Measurements from ENCODE around the gene KIF18A. TPM values are rescaled to one million over a fixed set of nuclear protein-coding genes. Genes with fewer than 3 reads are reported as not detected.

Gene KIF18A
- total and polyA plus RNA-seq, 9 of the 15 experiments (the other 6 are each of a cell fraction or from before 2014, with no cell fraction given): 15.1 to 36.1 (median 24.3) TPM

DNA sequence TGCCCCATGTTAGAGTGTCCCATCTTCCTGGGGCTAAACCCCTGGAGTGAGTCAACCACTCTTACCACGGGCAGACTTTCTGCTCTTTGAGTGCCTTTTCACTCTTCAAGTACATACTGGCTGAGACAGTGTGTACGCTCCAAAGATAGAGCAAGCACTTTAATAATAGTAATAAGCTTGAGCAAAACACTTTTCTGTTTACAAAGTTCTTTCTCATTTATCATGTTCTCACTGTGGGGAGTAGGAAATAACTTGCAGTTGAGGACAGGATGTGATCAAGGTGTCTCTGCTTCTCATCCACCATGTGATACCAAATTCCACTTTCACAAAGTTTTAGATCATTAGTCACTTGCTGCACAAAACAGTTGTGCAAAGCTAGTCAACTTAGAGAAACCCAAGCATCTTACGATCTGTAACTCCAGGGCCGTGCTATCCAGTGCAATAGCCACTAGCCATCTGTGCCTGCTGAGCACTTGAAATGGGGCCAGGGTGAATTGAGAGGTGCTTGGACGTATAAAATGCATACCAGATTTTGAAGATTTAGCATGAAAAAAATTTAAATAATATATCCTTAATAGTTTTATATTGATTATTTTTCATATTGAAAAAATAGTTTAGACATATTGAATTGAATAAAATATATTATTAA, 135.3 kb downstream of the KIF18A start (continued):
- TF ChIP-seq NR2C1 (IDR thresholded peaks at IDR 0.05) (no peak), NR2C1 (tag; IDR thresholded peaks at IDR 0.05) (no peak), ZNF133 (CRISPR knock-in tag; IDR thresholded peaks at IDR 0.05) (no peak), ASH1L (IDR thresholded peaks at IDR 0.05; ENCODE audit: borderline replicate concordance, low read depth, partially characterized antibody) (no peak), MEIS2 (IDR thresholded peaks at IDR 0.05; ENCODE audit: partially characterized antibody) (no peak)

DNA sequence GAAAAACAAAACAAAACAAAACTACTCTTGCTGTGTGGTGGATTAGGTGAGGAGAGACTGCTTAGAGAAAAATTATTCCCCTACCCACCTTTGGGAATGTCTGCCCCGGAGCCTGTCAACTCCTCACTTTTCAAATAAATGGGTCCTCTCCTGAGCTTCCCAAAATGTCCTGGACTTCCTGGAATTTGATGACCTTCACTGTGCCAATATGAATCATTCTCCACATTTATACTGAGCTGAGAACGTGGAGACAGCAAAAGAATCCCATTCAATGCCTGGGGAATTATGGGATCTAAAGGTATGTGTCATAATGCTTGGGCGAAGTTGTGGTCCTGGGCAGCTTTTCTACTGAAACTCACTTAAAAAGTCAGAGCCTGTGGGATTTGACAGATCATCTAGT, 136.8 kb downstream of the KIF18A start:
- no peaks in the 10 kb centered on the region for H3K27me3 ChIP-seq (ENCODE audit: control insufficient read depth in 2 of 2, insufficient read depth in 2 of 2, low read length in 2 of 2)
- H3K9me1 ChIP-seq (ENCODE audit: control insufficient read depth, insufficient read depth, low read length): no peaks in the 10 kb centered on the region
- intact Hi-C loops (cut with micrococcal nuclease): no loop called here
- in situ Hi-C loops (cut with MboI): no loop called here
- H3K36me3 ChIP-seq (ENCODE audit: control insufficient read depth, insufficient read depth, low read length): no peaks in the 10 kb centered on the region
- FAIRE-seq (no peak), ATAC-seq (no peak), DNase-seq (ENCODE audit: extremely low read depth in 1 of 4, low spot score in 3 of 4) (no peak)
- no peak overlapping the region for H3K4me3 ChIP-seq
- H3K4me1 ChIP-seq (replicated peaks in 1 of 2; ENCODE audit: control insufficient read depth in 2 of 2, insufficient read depth in 2 of 2, low read length in 2 of 2): no peaks in the 10 kb centered on the region
- H3K79me2 ChIP-seq (ENCODE audit: control insufficient read depth, insufficient read depth, low read length): no peaks in the 10 kb centered on the region
- no peak overlapping the region for H3K4me2 ChIP-seq (ENCODE audit: insufficient read depth, low read length)
- 3% methylated on average over 3 of the region's 3 CpGs for WGBS (ENCODE audit: insufficient coverage, low coverage, missing lambda C conversion rate)
- H2AFZ ChIP-seq (ENCODE audit: low read depth, low read length): no peak overlapping the region
- no peak overlapping the region for H3K9ac ChIP-seq (ENCODE audit: insufficient read depth in 1 of 2, low read depth in 2 of 2, low read length in 2 of 2)
- H3K9me3 ChIP-seq (replicated peaks; ENCODE audit: control insufficient read depth, insufficient read depth, low read depth, low read length): no peaks in the 10 kb centered on the region
- CTCF ChIA-PET (ENCODE audit: low intra/inter-chr PET ratio): no interaction called here
- no TSS peak for BruUV-seq (replicated peaks)
- no peaks in the 10 kb centered on the region for H4K20me1 ChIP-seq (replicated peaks; ENCODE audit: control insufficient read depth, insufficient read depth, low read length)
- POLR2A ChIA-PET: interaction anchor here (0.6 kb wide), 1 partner anchor 395 kb away, joined by 3 read pairs; no protein-coding TSS in a partner anchor
- no peak overlapping the region for H3K27ac ChIP-seq (ENCODE audit: extremely low read depth, low read depth, low read length)
- TF ChIP-seq TSC22D4 (tag; IDR thresholded peaks at IDR 0.05): no peak
- TF ChIP-seq EP300 (IDR thresholded peaks at IDR 0.05; ENCODE audit: low read length): no peak
- TF ChIP-seq ZNF785 (CRISPR knock-in tag; IDR thresholded peaks at IDR 0.05): no peak
- no peak for TF ChIP-seq POLR3G (IDR thresholded peaks at IDR 0.05; ENCODE audit: extremely low read depth, insufficient read length, insufficient replicate concordance)
- TF ChIP-seq NR2C1 (IDR thresholded peaks at IDR 0.05): no peak
- TF ChIP-seq NR2C1 (tag; IDR thresholded peaks at IDR 0.05): no peak
- no peak for TF ChIP-seq CSDE1 (IDR thresholded peaks at IDR 0.05)
- no peak for TF ChIP-seq TOE1 (IDR thresholded peaks at IDR 0.05; ENCODE audit: borderline replicate concordance)
- TF ChIP-seq TOE1 (CRISPR knock-in tag; IDR thresholded peaks at IDR 0.05; ENCODE audit: borderline replicate concordance, low read depth): no peak
- TF ChIP-seq, protein P1, sequence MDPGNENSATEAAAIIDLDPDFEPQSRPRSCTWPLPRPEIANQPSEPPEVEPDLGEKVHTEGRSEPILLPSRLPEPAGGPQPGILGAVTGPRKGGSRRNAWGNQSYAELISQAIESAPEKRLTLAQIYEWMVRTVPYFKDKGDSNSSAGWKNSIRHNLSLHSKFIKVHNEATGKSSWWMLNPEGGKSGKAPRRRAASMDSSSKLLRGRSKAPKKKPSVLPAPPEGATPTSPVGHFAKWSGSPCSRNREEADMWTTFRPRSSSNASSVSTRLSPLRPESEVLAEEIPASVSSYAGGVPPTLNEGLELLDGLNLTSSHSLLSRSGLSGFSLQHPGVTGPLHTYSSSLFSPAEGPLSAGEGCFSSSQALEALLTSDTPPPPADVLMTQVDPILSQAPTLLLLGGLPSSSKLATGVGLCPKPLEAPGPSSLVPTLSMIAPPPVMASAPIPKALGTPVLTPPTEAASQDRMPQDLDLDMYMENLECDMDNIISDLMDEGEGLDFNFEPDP (CRISPR knock-in tag; IDR thresholded peaks at IDR 0.05): no peak
- TF ChIP-seq, protein P2, sequence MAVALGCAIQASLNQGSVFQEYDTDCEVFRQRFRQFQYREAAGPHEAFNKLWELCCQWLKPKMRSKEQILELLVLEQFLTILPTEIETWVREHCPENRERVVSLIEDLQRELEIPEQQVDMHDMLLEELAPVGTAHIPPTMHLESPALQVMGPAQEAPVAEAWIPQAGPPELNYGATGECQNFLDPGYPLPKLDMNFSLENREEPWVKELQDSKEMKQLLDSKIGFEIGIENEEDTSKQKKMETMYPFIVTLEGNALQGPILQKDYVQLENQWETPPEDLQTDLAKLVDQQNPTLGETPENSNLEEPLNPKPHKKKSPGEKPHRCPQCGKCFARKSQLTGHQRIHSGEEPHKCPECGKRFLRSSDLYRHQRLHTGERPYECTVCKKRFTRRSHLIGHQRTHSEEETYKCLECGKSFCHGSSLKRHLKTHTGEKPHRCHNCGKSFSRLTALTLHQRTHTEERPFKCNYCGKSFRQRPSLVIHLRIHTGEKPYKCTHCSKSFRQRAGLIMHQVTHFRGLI (CRISPR knock-in tag; IDR thresholded peaks at IDR 0.05): no peak
- TF ChIP-seq SOX6 (IDR thresholded peaks at IDR 0.05): no peak
- TF ChIP-seq MAFG (tag; conservative IDR thresholded peaks at IDR 0.05): no peak
- TF ChIP-seq, protein P3, sequence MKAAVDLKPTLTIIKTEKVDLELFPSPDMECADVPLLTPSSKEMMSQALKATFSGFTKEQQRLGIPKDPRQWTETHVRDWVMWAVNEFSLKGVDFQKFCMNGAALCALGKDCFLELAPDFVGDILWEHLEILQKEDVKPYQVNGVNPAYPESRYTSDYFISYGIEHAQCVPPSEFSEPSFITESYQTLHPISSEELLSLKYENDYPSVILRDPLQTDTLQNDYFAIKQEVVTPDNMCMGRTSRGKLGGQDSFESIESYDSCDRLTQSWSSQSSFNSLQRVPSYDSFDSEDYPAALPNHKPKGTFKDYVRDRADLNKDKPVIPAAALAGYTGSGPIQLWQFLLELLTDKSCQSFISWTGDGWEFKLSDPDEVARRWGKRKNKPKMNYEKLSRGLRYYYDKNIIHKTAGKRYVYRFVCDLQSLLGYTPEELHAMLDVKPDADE (conservative IDR thresholded peaks at IDR 0.05; ENCODE audit: control insufficient read depth, low read depth, low read length): no peak
- no peak for TF ChIP-seq ASH1L (IDR thresholded peaks at IDR 0.05; ENCODE audit: borderline replicate concordance, low read depth, partially characterized antibody)
- no peak for TF ChIP-seq SAFB2 (IDR thresholded peaks at IDR 0.05; ENCODE audit: borderline replicate concordance, low read depth, low read length, severe bottlenecking)

Measured in K562 (cell line).